Prostate gland (tissue), 2 donors: ENCODE measurements around the gene SQSTM1.

Experiments used
- CTCF ChIP-seq, 4 experiments: fragments of 200-600 bp in 2 of 4; fragments of 450-650 bp in 2 of 4; sonication (generic) in 2 of 4; IDR thresholded peaks; 1 replicate in 3 of 4; 2 replicates in 1 of 4; pipeline ENCODE4 v1.5.1; 2016 to 2019; ENCODE audit warnings: antibody characterized with exemption in 4 of 4, mild to moderate bottlenecking in 2 of 4, moderate library complexity in 2 of 4
- POLR2A ChIP-seq: fragments of 450-650 bp; IDR thresholded peaks from one replicate; pipeline ENCODE4 v1.6.1; 2016; ENCODE audit warnings: antibody characterized with exemption, mild to moderate bottlenecking

- TF ChIP-seq CTCF (IDR thresholded peaks at IDR 0.05), result no peak
- no peak for TF ChIP-seq POLR2A
Measured at GRCh38 chr5:179786861-179787260, 33.8 kb upstream of the SQSTM1 start.
